SK-N-MC (cell line): ENCODE data around the gene NMS.

ENCODE experiments used
- EZH2 ChIP-seq: fragments of 200-600 bp; sonication (generic); IDR thresholded peaks from one replicate; pipeline ENCODE4 v1.6.1; 2017; ENCODE audit warnings: antibody characterized with exemption
- FOXP2 ChIP-seq: optimal IDR thresholded peaks from 2 replicates; pipeline ENCODE3; 2011; ENCODE audit warnings: mild to moderate bottlenecking, moderate library complexity; ENCODE audit not compliant: insufficient read depth; ENCODE audit errors: extremely low read length, control extremely low read depth
- POLR2AphosphoS5 ChIP-seq: IDR thresholded peaks from 2 replicates; pipeline ENCODE4 v1.6.1; 2012; ENCODE audit warnings: mild to moderate bottlenecking, low read depth, low read length, borderline replicate concordance

GRCh38 chr2:100451092-100451491 is 19.2 kb upstream of the NMS start:
- TF ChIP-seq POLR2AphosphoS5: no peak
- no peak for TF ChIP-seq EZH2
- no peak for TF ChIP-seq FOXP2
